ENCODE data around the gene MBNL3.
"Not testable (repeated sequence)": the region's sequence is repeated elsewhere in the genome, so short reads cannot be mapped to it uniquely, and the experiment has no call there.

MBNL3 gene

GRCh38 chrX:132472397-132472796, 16.4 kb downstream of the MBNL3 start:
- no peak for DNase-seq

GRCh38 chrX:132470831-132471230, 18.0 kb downstream of the MBNL3 start:
- DNase-seq = no peak

GRCh38 chrX:132470179-132470578, 18.7 kb downstream of the MBNL3 start:
- no peak for DNase-seq

GRCh38 chrX:132468454-132468853, 20.4 kb downstream of the MBNL3 start:
- DNase-seq = no peak

GRCh38 chrX:132467989-132468388, 20.8 kb downstream of the MBNL3 start:
- DNase-seq = no peak

GRCh38 chrX:132467026-132467425, 21.8 kb downstream of the MBNL3 start:
- no peak for DNase-seq

GRCh38 chrX:132463411-132463810, 25.4 kb downstream of the MBNL3 start:
- no peak for DNase-seq

GRCh38 chrX:132461886-132462285, 27.0 kb downstream of the MBNL3 start:
- DNase-seq = no peak

GRCh38 chrX:132452911-132453550, 35.8 kb downstream of the MBNL3 start:
- no peak for DNase-seq

- not testable (repeated sequence) for DNase-seq
Observed at GRCh38 chrX:132445909-132446308, 42.9 kb downstream of the MBNL3 start.

- no peak for DNase-seq
Observed at GRCh38 chrX:132444936-132445335, 43.9 kb downstream of the MBNL3 start.

GRCh38 chrX:132443196-132444135, 45.4 kb downstream of the MBNL3 start:
- DNase-seq = no peak

- no peak for DNase-seq
Observed at GRCh38 chrX:132442691-132443090, 46.1 kb downstream of the MBNL3 start.

- no peak for DNase-seq
Observed at GRCh38 chrX:132435222-132435621, 53.6 kb downstream of the MBNL3 start.

- no peak for DNase-seq
Observed at GRCh38 chrX:132433551-132433950, 55.3 kb downstream of the MBNL3 start.

GRCh38 chrX:132433001-132433400, 55.8 kb downstream of the MBNL3 start:
- no peak for DNase-seq

- DNase-seq = no peak
Observed at GRCh38 chrX:132428896-132429295, 59.9 kb downstream of the MBNL3 start.

GRCh38 chrX:132426695-132427281, 62.0 kb downstream of the MBNL3 start:
- no peak for DNase-seq

- no peak for DNase-seq
Observed at GRCh38 chrX:132425744-132426318, 63.0 kb downstream of the MBNL3 start.

- no peak for DNase-seq
Observed at GRCh38 chrX:132423323-132423722, 65.5 kb downstream of the MBNL3 start.

GRCh38 chrX:132415012-132415411, 73.8 kb downstream of the MBNL3 start:
- DNase-seq = no peak

GRCh38 chrX:132414404-132414803, 74.4 kb downstream of the MBNL3 start:
- DNase-seq = no peak

GRCh38 chrX:132413459-132413858, 75.4 kb downstream of the MBNL3 start:
- DNase-seq = no peak

GRCh38 chrX:132412208-132412607, 76.6 kb downstream of the MBNL3 start:
- no peak for DNase-seq

Measured in stimulated activated naive CD4-positive, alpha-beta T cell treated with Interleukin-2 at 50 U/mL for 16 hours (primary cell).